B cell (primary cell): ENCODE data around the gene FPR1. TPM values are rescaled to one million over a fixed set of nuclear protein-coding genes. Genes with fewer than 3 reads are reported as not detected.

Source experiments
- ATAC-seq: fragments of 200-7000 bp; cut with Tn5 transposase; one replicate; pipeline ENCODE4 v1.10.0; 2021; ENCODE audit warnings: low read depth, mild to moderate bottlenecking, moderate number of reproducible peaks, moderate library complexity
- CTCF ChIA-PET: fragments of 350-600 bp; sonication (Branson Sonifier 250); formaldehyde crosslinking; loops from one replicate; lab custom pipeline; 2021; ENCODE audit warnings: antibody characterized with exemption, inconsistent platforms; lab: Charles Lee
- POLR2A ChIA-PET: fragments of 350-600 bp; sonication (Branson Sonifier 250); formaldehyde crosslinking; loops from one replicate; lab custom pipeline; 2021; ENCODE audit warnings: antibody characterized with exemption; lab: Charles Lee
- DNase-seq: peaks from one replicate; pipeline ENCODE4 v3.0.0; 2013
- H2AFZ ChIP-seq: 2 replicates; pipeline ENCODE4 v1.6.1; 2012; ENCODE audit warnings: mild to moderate bottlenecking, low read depth, low read length; ENCODE audit not compliant: insufficient read depth, poor library complexity, severe bottlenecking
- H3K27ac ChIP-seq, 2 donors: 1 replicate in 1 of 2; 2 replicates in 1 of 2; pipeline ENCODE4 v1.5.1; 2012 to 2013; ENCODE audit warnings: low read length in 2 of 2, mild to moderate bottlenecking in 2 of 2, moderate library complexity in 1 of 2
- H3K27me3 ChIP-seq, 4 experiments: fragments of 200-600 bp in 1 of 4; sonication (generic) in 1 of 4; replicated peaks in 1 of 4; 1 replicate in 2 of 4; 2 replicates in 2 of 4; pipeline versions ENCODE4 v1.6.1 to v1.7.0; 2013 to 2016; ENCODE audit warnings: low read length in 3 of 4, mild to moderate bottlenecking in 2 of 4, mixed read lengths in 1 of 4, moderate library complexity in 1 of 4; ENCODE audit not compliant: insufficient read depth in 4 of 4, control insufficient read depth in 3 of 4; ENCODE audit errors: control extremely low read depth in 1 of 4
- H3K36me3 ChIP-seq, 2 experiments: replicated peaks in 1 of 2; 1 replicate in 1 of 2; 2 replicates in 1 of 2; pipeline versions ENCODE4 v1.6.1 to v1.7.1; 2013; ENCODE audit warnings: low read length in 1 of 2; ENCODE audit not compliant: insufficient read depth in 2 of 2, control insufficient read depth in 1 of 2; ENCODE audit errors: control extremely low read depth in 1 of 2, extremely low read depth in 1 of 2
- H3K4me1 ChIP-seq, 2 donors: fragments of 200-600 bp in 1 of 2; sonication (generic) in 1 of 2; 1 replicate in 1 of 2; 2 replicates in 1 of 2; pipeline versions ENCODE4 v1.5.1 to v1.6.1; 2013 to 2017; ENCODE audit warnings: low read length in 2 of 2; ENCODE audit not compliant: control insufficient read depth in 2 of 2, insufficient read depth in 2 of 2
- H3K4me2 ChIP-seq: replicated peaks from 2 replicates; pipeline ENCODE3; 2012; ENCODE audit warnings: mild to moderate bottlenecking, low read depth, low read length; ENCODE audit not compliant: poor library complexity, severe bottlenecking
- H3K4me3 ChIP-seq, 5 experiments: fragments of 200-600 bp in 1 of 5; sonication (generic) in 1 of 5; 1 replicate in 3 of 5; 2 replicates in 2 of 5; pipeline versions ENCODE4 v1.5.1 to v1.7.0; 2011 to 2016; ENCODE audit warnings: low read length in 4 of 5, mild to moderate bottlenecking in 4 of 5, low read depth in 2 of 5, control low read depth in 1 of 5, moderate library complexity in 1 of 5; ENCODE audit not compliant: insufficient read depth in 1 of 5; ENCODE audit errors: control extremely low read depth in 1 of 5, extremely low read depth in 1 of 5
- H3K79me2 ChIP-seq: fragments of 200-600 bp; sonication (generic); one replicate; pipeline ENCODE4 v1.6.0; 2016; ENCODE audit warnings: low read length; ENCODE audit not compliant: control insufficient read depth, insufficient read depth
- H3K9ac ChIP-seq: fragments of 200-600 bp; sonication (generic); 2 replicates; pipeline ENCODE4 v1.6.1; 2017; ENCODE audit warnings: mild to moderate bottlenecking, low read length, moderate library complexity
- H3K9me3 ChIP-seq, 3 donors: one replicate each; pipeline versions ENCODE4 v1.6.1 to v1.7.1; 2013; ENCODE audit warnings: low read length in 2 of 3; ENCODE audit not compliant: control insufficient read depth in 2 of 3, insufficient read depth in 1 of 3; ENCODE audit errors: control extremely low read depth in 1 of 3
- H4K20me1 ChIP-seq: 2 replicates; pipeline ENCODE4 v1.6.0; 2012; ENCODE audit warnings: mild to moderate bottlenecking, low read length; ENCODE audit not compliant: insufficient read depth, control insufficient read depth, poor library complexity, severe bottlenecking
- H3K27ac Mint-ChIP-seq: one replicate; pipeline ENCODE4 v1.8.0; 2021; ENCODE audit warnings: mixed read lengths
- H3K27me3 Mint-ChIP-seq: one replicate; pipeline ENCODE4 v1.8.0; 2021; ENCODE audit warnings: mixed read lengths
- H3K4me1 Mint-ChIP-seq: one replicate; pipeline ENCODE4 v1.8.0; 2021; ENCODE audit warnings: mixed read lengths
- H3K4me3 Mint-ChIP-seq: one replicate; pipeline ENCODE4 v1.8.0; 2021; ENCODE audit warnings: mixed read lengths
- H3K9me3 Mint-ChIP-seq: one replicate; pipeline ENCODE4 v1.8.0; 2022; ENCODE audit warnings: mixed read lengths; ENCODE audit not compliant: insufficient read depth
- CTCF ChIP-seq: fragments of 200-600 bp; IDR thresholded peaks from one replicate; pipeline ENCODE4 v1.8.0; 2022; ENCODE audit warnings: antibody characterized with exemption, mild to moderate bottlenecking
- EZH2 ChIP-seq: IDR thresholded peaks from 2 replicates; pipeline ENCODE4 v1.6.1; 2012; ENCODE audit warnings: borderline replicate concordance, low read depth, mild to moderate bottlenecking, moderate library complexity, low read length; ENCODE audit not compliant: insufficient read depth, poor library complexity, severe bottlenecking
- WGBS: methylation state at CpG from one replicate; pipeline ENCODE4 v1.1.5; 2013; ENCODE audit warnings: missing lambda C conversion rate; ENCODE audit not compliant: insufficient coverage; 5-methylcytosine and 5-hydroxymethylcytosine counted together
- intact Hi-C: fragments of 100-400 bp; cut with micrococcal nuclease; formaldehyde crosslinking; loops from one replicate; pipeline ENCODE4 v1.10.0; 2022
- polyA plus RNA-seq: library from polyadenylated mRNA; depleted of rRNA; stranded (reverse); fragments of >200 nt; gene quantifications from 2 replicates; pipeline ENCODE4 v1.2.3, GENCODE V29; 2012
- total RNA-seq, 2 donors: library from RNA; stranded (reverse); fragments of 120-200 nt in 1 of 2; gene quantifications; 1 replicate in 1 of 2; 2 replicates in 1 of 2; pipeline versions ENCODE4 v1.2.3 to v1.2.4, GENCODE V29; 2013 to 2022

The FPR1 gene
- total and polyA plus RNA-seq, 2 donors (not counting 1 experiment from before 2014, with no cell fraction given), result 0.17 to 1.1 TPM

- no peaks in the 10 kb centered on the region for H4K20me1 ChIP-seq
- DNase-seq (no peak), ATAC-seq (no peak)
- Mint-ChIP-seq H3K4me3 (no peak overlapping the region), H3K27me3 (peaks cover 36% of the 10 kb centered on the region), H3K4me1 (peaks cover 22% of the 10 kb centered on the region), H3K27ac (no peak overlapping the region), H3K9me3 (peaks cover 5% of the 10 kb centered on the region)
- TF ChIP-seq CTCF (no peak), EZH2 (no peak)
- H3K36me3 ChIP-seq, result no peaks in the 10 kb centered on the region
- H3K79me2 ChIP-seq, result no peaks in the 10 kb centered on the region
- H3K4me2 ChIP-seq, result no peak overlapping the region
- H3K27ac ChIP-seq, result no peak overlapping the region
- H3K4me1 ChIP-seq, result peaks cover 12 to 23% of the 10 kb centered on the region in 2 donors
- ChIA-PET POLR2A (no interaction called here), CTCF (no interaction called here)
- peaks cover 0 to 15% (median 9%) of the 10 kb centered on the region in 4 experiments for H3K27me3 ChIP-seq
- intact Hi-C loops, result no loop called here
- H3K9ac ChIP-seq, result no peak overlapping the region
- no peak overlapping the region for H3K4me3 ChIP-seq
- 100% methylated on average over 1 of the region's 3 CpGs for WGBS
- H2AFZ ChIP-seq, result no peak overlapping the region
- H3K9me3 ChIP-seq, result peaks cover 0 to 22% (median 0%) of the 10 kb centered on the region in 3 donors
These were observed 35.8 kb downstream of the FPR1 start for GRCh38 chr19:51715850-51716249.

GRCh38 chr19:51714848-51715247, 36.8 kb downstream of the FPR1 start:
- no peak overlapping the region for H3K4me3 ChIP-seq
- Mint-ChIP-seq H3K4me1 (peaks cover 29% of the 10 kb centered on the region), H3K4me3 (no peak overlapping the region), H3K27ac (no peak overlapping the region), H3K27me3 (peaks cover 27% of the 10 kb centered on the region), H3K9me3 (peaks cover 5% of the 10 kb centered on the region)
- intact Hi-C loops, result no loop called here
- H3K27ac ChIP-seq, result no peak overlapping the region
- DNase-seq (no peak), ATAC-seq (no peak)
- H3K4me1 ChIP-seq, result peaks cover 19 to 31% of the 10 kb centered on the region in 2 donors
- H3K4me2 ChIP-seq, result no peak overlapping the region
- H3K36me3 ChIP-seq, result no peaks in the 10 kb centered on the region
- no peak overlapping the region for H3K9ac ChIP-seq
- H3K79me2 ChIP-seq, result no peaks in the 10 kb centered on the region
- CTCF ChIA-PET, result no interaction called here
- peaks cover 0 to 8% (median 4%) of the 10 kb centered on the region in 4 experiments for H3K27me3 ChIP-seq
- no peak for TF ChIP-seq CTCF
- no peak for TF ChIP-seq EZH2
- no peak overlapping the region for H2AFZ ChIP-seq
- H4K20me1 ChIP-seq, result no peaks in the 10 kb centered on the region
- POLR2A ChIA-PET, result interaction anchor here (0.6 kb wide), 1 partner anchor 949 kb away, joined by 4 read pairs; no protein-coding TSS in a partner anchor
- 91% methylated on average over 3 of the region's 3 CpGs for WGBS
- H3K9me3 ChIP-seq, result peaks cover 0 to 20% (median 0%) of the 10 kb centered on the region in 3 donors
